Activated naive CD8-positive, alpha-beta T cell treated with anti-CD3 and anti-CD28 coated beads, Interleukin-2, amount 10 ng/mL, durations not matched to agents 7 days and 5 days (primary cell): ENCODE results near the gene EGR2. TPM values are rescaled to one million over a fixed set of nuclear protein-coding genes. Genes with fewer than 3 reads are reported as not detected.

ENCODE experiments used
- ATAC-seq: fragments of 150-1000 bp; cut with Tn5 transposase; one replicate; pipeline ENCODE4 v1.10.0; 2021; ENCODE audit warnings: low read depth, moderate library complexity
- POLR2A ChIA-PET: fragments of 350-600 bp; sonication (Branson Sonifier 250); formaldehyde crosslinking; loops from one replicate; lab custom pipeline; 2021; ENCODE audit warnings: antibody characterized with exemption; lab: Charles Lee
- DNase-seq: peaks from one replicate; pipeline ENCODE4 v3.0.0; 2021
- H3K27ac Mint-ChIP-seq: one replicate; pipeline ENCODE4 v1.8.0; 2022; ENCODE audit warnings: mild to moderate bottlenecking, mixed read lengths
- H3K27me3 Mint-ChIP-seq: one replicate; pipeline ENCODE4 v1.8.0; 2022; ENCODE audit warnings: mild to moderate bottlenecking, moderate library complexity, mixed read lengths
- H3K36me3 Mint-ChIP-seq: one replicate; pipeline ENCODE4 v1.8.0; 2021; ENCODE audit warnings: mild to moderate bottlenecking, mixed read lengths
- H3K4me1 Mint-ChIP-seq: one replicate; pipeline ENCODE4 v1.8.0; 2021; ENCODE audit warnings: mixed read lengths
- H3K4me3 Mint-ChIP-seq: one replicate; pipeline ENCODE4 v1.8.0; 2022; ENCODE audit warnings: mild to moderate bottlenecking, moderate library complexity, mixed read lengths
- H3K9me3 Mint-ChIP-seq: one replicate; pipeline ENCODE4 v1.8.0; 2021; ENCODE audit warnings: mixed read lengths
- total RNA-seq, 2 experiments: library from RNA; stranded (reverse); gene quantifications; one replicate each; pipeline ENCODE4 v1.2.3, GENCODE V29; 2021

EGR2 gene
- 1 to 10 TPM; 1.4 to 2.2 TPM for total RNA-seq

GRCh38 chr10:62816331-62817120 lies at the start of gene EGR2:
Gene EGR2 (minus strand): TSS chr10:62816366. CDS start chr10:62816029, 337 bp downstream.
- DNase-seq (peak; percentile 93), ATAC-seq (peak; percentile 82)
- peak within 1 kb of the TSS; percentile 97 for H3K27ac Mint-ChIP-seq
- H3K27me3 Mint-ChIP-seq, result peaks cover 50% of the 10 kb centered on the region
- peak within 1 kb of the TSS; percentile 92 for H3K4me3 Mint-ChIP-seq
- H3K36me3 Mint-ChIP-seq, result peaks cover 4% of the 10 kb centered on the region
- H3K4me1 Mint-ChIP-seq, result peaks cover 27% of the 10 kb centered on the region
- POLR2A ChIA-PET, result interaction anchor here (0.6 to 5.1 kb wide), 12 partner anchors 12 to 813 kb away, joined by 3 to 73 read pairs (median 4); partner anchors contain the start of genes ADO, NRBF2 and REEP3
- no peaks in the 10 kb centered on the region for H3K9me3 Mint-ChIP-seq

GRCh38 chr10:62862447-62862846 lies 46.3 kb upstream of the EGR2 start:
- no peak overlapping the region for H3K27ac Mint-ChIP-seq
- no peak for DNase-seq
- H3K9me3 Mint-ChIP-seq, result no peaks in the 10 kb centered on the region
- POLR2A ChIA-PET, result no interaction called here
- H3K4me3 Mint-ChIP-seq, result no peak overlapping the region
- H3K27me3 Mint-ChIP-seq, result no peaks in the 10 kb centered on the region
- H3K4me1 Mint-ChIP-seq, result peaks cover 12% of the 10 kb centered on the region
- no peak for ATAC-seq
- H3K36me3 Mint-ChIP-seq, result no peaks in the 10 kb centered on the region

GRCh38 chr10:62861507-62861906 lies 45.3 kb upstream of the EGR2 start:
- Mint-ChIP-seq H3K9me3 (no peaks in the 10 kb centered on the region), H3K4me3 (no peak overlapping the region), H3K4me1 (peaks cover 13% of the 10 kb centered on the region), H3K27me3 (no peaks in the 10 kb centered on the region), H3K36me3 (no peaks in the 10 kb centered on the region), H3K27ac (no peak overlapping the region)
- DNase-seq (no peak), ATAC-seq (no peak)
- POLR2A ChIA-PET, result no interaction called here

GRCh38 chr10:62860946-62861345 lies 44.8 kb upstream of the EGR2 start:
- no peaks in the 10 kb centered on the region for H3K9me3 Mint-ChIP-seq
- H3K27me3 Mint-ChIP-seq, result no peaks in the 10 kb centered on the region
- no peaks in the 10 kb centered on the region for H3K36me3 Mint-ChIP-seq
- H3K4me1 Mint-ChIP-seq, result peaks cover 17% of the 10 kb centered on the region
- ATAC-seq (peak; percentile 24), DNase-seq (no peak)
- no peak overlapping the region for H3K27ac Mint-ChIP-seq
- POLR2A ChIA-PET, result no interaction called here
- no peak overlapping the region for H3K4me3 Mint-ChIP-seq

- Mint-ChIP-seq H3K27me3 (no peaks in the 10 kb centered on the region), H3K36me3 (no peaks in the 10 kb centered on the region), H3K27ac (no peak overlapping the region), H3K4me1 (peaks cover 35% of the 10 kb centered on the region), H3K9me3 (no peaks in the 10 kb centered on the region), H3K4me3 (no peak overlapping the region)
- POLR2A ChIA-PET, result no interaction called here
- DNase-seq (no peak), ATAC-seq (no peak)
Observed at GRCh38 chr10:62858364-62858763, 42.2 kb upstream of the EGR2 start.

GRCh38 chr10:62856021-62856420 lies 39.9 kb upstream of the EGR2 start:
- ATAC-seq (peak; percentile 35), DNase-seq (no peak)
- Mint-ChIP-seq H3K4me3 (peak overlapping the region; percentile 40), H3K27ac (peak overlapping the region; percentile 31), H3K27me3 (no peaks in the 10 kb centered on the region), H3K4me1 (peaks cover 49% of the 10 kb centered on the region), H3K36me3 (no peaks in the 10 kb centered on the region), H3K9me3 (no peaks in the 10 kb centered on the region)
- POLR2A ChIA-PET, result no interaction called here

GRCh38 chr10:62853710-62854109 lies 37.5 kb upstream of the EGR2 start:
- Mint-ChIP-seq H3K4me1 (peaks cover 48% of the 10 kb centered on the region), H3K27ac (peak overlapping the region; percentile 68), H3K9me3 (peaks cover under 1% of the 10 kb centered on the region), H3K27me3 (no peaks in the 10 kb centered on the region), H3K36me3 (no peaks in the 10 kb centered on the region), H3K4me3 (peak overlapping the region; percentile 64)
- DNase-seq, result peak; percentile 60
- POLR2A ChIA-PET, result interaction anchor here (0.6 to 1.6 kb wide), 6 partner anchors 31 to 952 kb away, joined by 3 to 7 read pairs (median 3); partner anchors contain the start of genes ARID5B, EGR2 and NRBF2
- ATAC-seq, result peak; percentile 63

GRCh38 chr10:62852961-62853702 lies 37.0 kb upstream of the EGR2 start:
- POLR2A ChIA-PET, result interaction anchor here (0.9 to 1.6 kb wide), 3 partner anchors 37 to 280 kb away, joined by 3 to 4 read pairs (median 3); partner anchors contain the start of genes EGR2 and NRBF2
- H3K27ac Mint-ChIP-seq, result peak overlapping the region; percentile 68
- H3K27me3 Mint-ChIP-seq, result no peaks in the 10 kb centered on the region
- peak overlapping the region; percentile 64 for H3K4me3 Mint-ChIP-seq
- peaks cover 6% of the 10 kb centered on the region for H3K9me3 Mint-ChIP-seq
- no peaks in the 10 kb centered on the region for H3K36me3 Mint-ChIP-seq
- DNase-seq (peak; percentile 38), ATAC-seq (peak; percentile 49)
- H3K4me1 Mint-ChIP-seq, result peaks cover 48% of the 10 kb centered on the region

- Mint-ChIP-seq H3K4me1 (peaks cover 47% of the 10 kb centered on the region), H3K9me3 (peaks cover 17% of the 10 kb centered on the region), H3K27me3 (no peaks in the 10 kb centered on the region), H3K4me3 (no peak overlapping the region), H3K27ac (no peak overlapping the region), H3K36me3 (peaks cover 1% of the 10 kb centered on the region)
- DNase-seq, result no peak
- no peak for ATAC-seq
- POLR2A ChIA-PET, result no interaction called here
Observed at GRCh38 chr10:62851442-62851841, 35.3 kb upstream of the EGR2 start.

GRCh38 chr10:62850646-62851045 lies 34.5 kb upstream of the EGR2 start:
- POLR2A ChIA-PET, result no interaction called here
- H3K36me3 Mint-ChIP-seq, result peaks cover 1% of the 10 kb centered on the region
- peaks cover 40% of the 10 kb centered on the region for H3K4me1 Mint-ChIP-seq
- H3K9me3 Mint-ChIP-seq, result peaks cover 17% of the 10 kb centered on the region
- no peak for DNase-seq
- ATAC-seq, result no peak
- no peaks in the 10 kb centered on the region for H3K27me3 Mint-ChIP-seq
- H3K4me3 Mint-ChIP-seq, result no peak overlapping the region
- H3K27ac Mint-ChIP-seq, result no peak overlapping the region

- H3K27me3 Mint-ChIP-seq, result peaks cover 4% of the 10 kb centered on the region
- no peak overlapping the region for H3K27ac Mint-ChIP-seq
- no peak overlapping the region for H3K4me3 Mint-ChIP-seq
- H3K9me3 Mint-ChIP-seq, result peaks cover 21% of the 10 kb centered on the region
- peaks cover 18% of the 10 kb centered on the region for H3K4me1 Mint-ChIP-seq
- ATAC-seq, result no peak
- H3K36me3 Mint-ChIP-seq, result peaks cover 5% of the 10 kb centered on the region
- no peak for DNase-seq
- POLR2A ChIA-PET, result no interaction called here
Observed at GRCh38 chr10:62847433-62847832, 31.3 kb upstream of the EGR2 start.

GRCh38 chr10:62844280-62845011 lies 28.3 kb upstream of the EGR2 start:
- DNase-seq, result no peak
- POLR2A ChIA-PET, result interaction anchor here (0.7 kb wide), 1 partner anchor 29 kb away, joined by 3 read pairs; no protein-coding TSS in a partner anchor
- Mint-ChIP-seq H3K4me3 (no peak overlapping the region), H3K27ac (peak overlapping the region; percentile 40), H3K4me1 (peaks cover 6% of the 10 kb centered on the region), H3K9me3 (peaks cover 21% of the 10 kb centered on the region), H3K36me3 (peaks cover 5% of the 10 kb centered on the region), H3K27me3 (peaks cover 4% of the 10 kb centered on the region)
- no peak for ATAC-seq

GRCh38 chr10:62843600-62843999 lies 27.4 kb upstream of the EGR2 start:
- DNase-seq (no peak), ATAC-seq (peak; percentile 30)
- peaks cover 8% of the 10 kb centered on the region for H3K27me3 Mint-ChIP-seq
- no peak overlapping the region for H3K27ac Mint-ChIP-seq
- peaks cover 6% of the 10 kb centered on the region for H3K4me1 Mint-ChIP-seq
- H3K36me3 Mint-ChIP-seq, result peaks cover 5% of the 10 kb centered on the region
- POLR2A ChIA-PET, result interaction anchor here (0.7 kb wide), 1 partner anchor 28 kb away, joined by 3 read pairs; no protein-coding TSS in a partner anchor
- no peak overlapping the region for H3K4me3 Mint-ChIP-seq
- peaks cover 20% of the 10 kb centered on the region for H3K9me3 Mint-ChIP-seq
